Measurements from ENCODE around the gene TGFBR3.
A peak's percentile ranks its signal among the peaks of the same experiment; 100 is the strongest.

TGFBR3 gene

GRCh38 chr1:91783423-91784170 lies 102.4 kb downstream of the TGFBR3 start:
- DNase-seq (ENCODE audit: low read depth in 1 of 2, low spot score in 1 of 2), result no peak
- in situ Hi-C loops (cut with HindIII; ENCODE audit: low pct_unique_long_range_greater_than_20kb, low sequenced_read_pairs), result no loop called here

DNA sequence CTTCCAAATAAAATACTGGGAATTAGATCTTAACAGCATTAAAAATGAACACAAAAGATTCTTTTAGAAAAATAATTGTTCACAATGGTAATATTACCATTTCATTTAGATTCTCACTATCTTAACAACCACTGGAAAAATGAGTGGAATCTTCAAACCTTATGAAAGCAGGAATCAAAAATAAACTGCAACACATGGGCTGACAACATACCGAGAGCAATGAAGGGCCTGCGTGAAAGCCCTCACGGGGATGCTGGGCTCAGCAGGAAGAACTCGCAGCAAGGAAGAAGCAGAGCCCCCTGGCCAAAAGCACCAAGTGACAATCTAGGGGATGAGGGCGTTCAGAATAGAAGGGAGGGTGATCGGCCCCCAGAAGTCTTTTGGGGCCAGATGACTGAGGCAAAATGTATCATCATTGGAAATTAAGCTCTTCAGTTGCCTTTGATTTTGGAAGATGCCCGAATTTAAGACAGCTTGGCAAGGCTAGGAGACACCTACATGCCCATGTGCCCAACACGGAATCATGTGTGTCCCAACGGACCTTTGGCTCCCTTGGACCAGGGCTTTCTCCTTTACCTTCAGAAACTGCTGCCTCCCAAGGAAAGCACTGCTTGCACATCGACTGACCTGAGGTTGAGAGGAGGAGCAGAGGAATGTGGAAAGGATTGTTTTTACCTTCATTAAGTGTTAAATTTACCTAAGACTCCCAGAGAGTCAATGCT lies 103.9 kb downstream of the TGFBR3 start:
- in situ Hi-C loops (cut with HindIII; ENCODE audit: low pct_unique_long_range_greater_than_20kb, low sequenced_read_pairs), result no loop called here
- no peak for TF ChIP-seq JUND (IDR thresholded peaks at IDR 0.05; ENCODE audit: low read depth)

More at GRCh38 chr1:91783423-91784170, 102.4 kb downstream of the TGFBR3 start:
- TF ChIP-seq JUND (IDR thresholded peaks at IDR 0.05; ENCODE audit: low read depth), result no peak

DNA sequence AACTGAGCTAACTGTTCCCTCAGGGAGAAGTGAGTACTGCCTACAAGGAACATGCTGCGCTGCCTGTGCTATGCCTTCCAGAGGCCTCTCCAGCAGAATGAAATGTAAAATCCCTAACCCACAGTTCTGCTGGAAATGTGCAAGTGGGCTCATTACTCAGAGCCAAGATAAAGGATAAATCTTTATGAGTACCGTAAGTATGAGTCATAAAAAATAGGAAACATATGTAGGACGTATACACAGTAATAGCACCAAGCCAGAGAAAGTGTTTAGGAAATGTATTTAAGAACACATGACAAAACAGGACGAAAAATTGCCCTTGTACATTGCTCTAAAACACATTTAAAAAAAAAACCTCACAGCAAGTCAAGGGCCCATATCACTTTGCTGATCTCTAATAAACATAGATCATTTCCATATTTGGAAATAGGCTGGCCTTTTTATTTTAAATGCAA lies 104.6 kb downstream of the TGFBR3 start:
- no peak for DNase-seq (ENCODE audit: low read depth in 1 of 2, low spot score in 1 of 2)
- in situ Hi-C loops (cut with HindIII; ENCODE audit: low pct_unique_long_range_greater_than_20kb, low sequenced_read_pairs), result no loop called here
- no peak for TF ChIP-seq JUND (IDR thresholded peaks at IDR 0.05; ENCODE audit: low read depth)

More for the DNA sequence above, 103.9 kb downstream of the TGFBR3 start:
- no peak for DNase-seq (ENCODE audit: low read depth in 1 of 2, low spot score in 1 of 2)

DNA sequence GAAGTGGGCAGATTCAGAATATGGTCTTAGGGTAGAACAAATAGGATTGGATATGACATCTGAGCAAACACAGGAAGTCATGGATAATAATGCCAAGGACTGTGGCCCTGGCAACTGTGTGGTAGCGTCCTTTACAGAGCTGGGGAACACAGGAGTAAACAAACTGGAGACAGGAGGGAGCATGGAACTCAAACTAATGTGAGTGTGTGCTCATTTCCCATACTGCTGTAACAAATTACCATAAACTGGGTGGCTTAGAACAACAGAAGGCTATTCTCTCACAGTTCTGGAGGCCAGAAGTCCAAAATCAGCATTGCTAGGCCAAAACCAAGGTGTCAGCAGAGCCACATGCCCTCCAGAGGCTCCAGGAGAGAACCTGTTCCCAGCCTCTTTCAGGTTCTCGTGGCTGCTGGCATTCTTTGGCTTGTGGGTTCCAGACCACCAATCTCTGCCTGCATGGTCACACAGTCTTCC lies 106.4 kb downstream of the TGFBR3 start:
- TF ChIP-seq JUND (IDR thresholded peaks at IDR 0.05; ENCODE audit: low read depth), result no peak
- in situ Hi-C loops (cut with HindIII; ENCODE audit: low pct_unique_long_range_greater_than_20kb, low sequenced_read_pairs), result no loop called here
- DNase-seq (ENCODE audit: low read depth in 1 of 2, low spot score in 1 of 2), result no peak

DNA sequence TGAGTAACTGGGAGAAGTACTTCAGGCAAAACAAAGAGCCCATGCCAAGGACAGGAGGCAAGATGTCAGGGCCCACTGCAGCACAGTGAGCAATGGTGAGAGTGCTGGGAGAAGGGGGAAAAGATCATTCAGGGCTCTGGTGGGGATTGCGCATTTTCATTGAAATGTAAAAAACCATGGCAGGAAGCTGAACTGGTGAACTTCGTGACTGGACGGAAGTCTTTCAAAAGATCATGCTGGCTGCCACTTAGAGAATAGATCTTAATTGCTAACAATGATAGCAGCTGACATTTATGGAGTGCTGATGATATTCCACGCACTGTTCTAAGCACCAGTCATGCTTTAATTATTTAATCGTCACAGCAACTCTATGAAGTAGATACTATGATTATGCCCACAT lies 107.0 kb downstream of the TGFBR3 start:
- in situ Hi-C loops (cut with HindIII; ENCODE audit: low pct_unique_long_range_greater_than_20kb, low sequenced_read_pairs), result no loop called here
- no peak for TF ChIP-seq JUND (IDR thresholded peaks at IDR 0.05; ENCODE audit: low read depth)

DNA sequence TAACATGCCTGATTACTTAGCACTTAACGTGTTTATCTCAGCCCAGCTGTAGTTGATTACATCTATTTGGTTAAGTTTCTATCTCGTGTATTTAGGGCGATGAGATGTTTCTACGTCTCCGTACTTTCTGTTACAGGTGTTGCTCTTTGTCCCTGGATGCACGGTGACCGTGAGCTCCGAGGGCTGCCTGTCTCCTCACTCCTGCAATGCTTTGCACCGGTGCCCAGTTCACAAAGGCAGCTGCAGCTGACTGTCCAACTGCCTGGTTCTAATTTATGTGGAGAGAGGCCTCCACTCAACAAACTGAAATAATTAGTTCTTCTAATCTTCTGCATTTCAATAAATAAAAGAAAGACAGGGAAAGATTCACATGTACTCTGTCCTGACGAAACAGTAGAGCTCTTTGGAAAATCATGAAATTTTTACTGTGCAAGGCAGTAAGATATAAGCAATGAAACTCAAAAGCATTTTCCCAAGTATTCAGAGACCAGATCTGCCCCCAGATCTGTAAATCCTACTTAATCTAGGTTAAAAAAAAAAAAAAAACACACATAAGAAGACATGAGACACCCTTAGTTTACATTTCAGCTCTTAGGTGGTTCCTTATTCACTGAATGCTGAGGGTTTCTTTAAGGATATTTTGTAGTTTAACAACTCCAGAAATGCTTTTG lies 108.2 kb downstream of the TGFBR3 start:
- TF ChIP-seq JUND (IDR thresholded peaks at IDR 0.05; ENCODE audit: low read depth), result no peak
- peak in 1 of 2 experiments; percentile 73 for DNase-seq (ENCODE audit: low read depth in 1 of 2, low spot score in 1 of 2)
- in situ Hi-C loops (cut with HindIII; ENCODE audit: low pct_unique_long_range_greater_than_20kb, low sequenced_read_pairs), result no loop called here

More for the DNA sequence above, 107.0 kb downstream of the TGFBR3 start:
- DNase-seq (ENCODE audit: low read depth in 1 of 2, low spot score in 1 of 2), result no peak

DNA sequence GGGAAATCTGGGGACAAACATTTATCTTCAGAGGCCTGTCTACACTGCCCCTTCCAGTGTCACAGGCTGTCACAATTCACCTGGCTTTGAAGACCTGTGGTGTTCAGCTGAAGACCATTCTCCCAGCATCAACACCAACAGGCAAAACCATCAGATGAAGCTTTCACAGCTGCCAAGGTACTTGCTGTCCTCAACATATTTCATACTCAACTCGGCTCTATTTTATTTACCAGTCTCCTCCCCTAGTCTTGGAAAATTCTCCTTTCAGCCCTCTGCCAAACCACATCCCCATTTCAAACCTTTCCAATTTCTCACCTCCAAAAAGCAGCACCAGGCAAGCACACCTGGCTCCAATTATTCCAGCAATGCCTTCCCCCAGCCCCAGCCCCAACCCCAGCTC lies 108.8 kb downstream of the TGFBR3 start:
- no peak for DNase-seq (ENCODE audit: low read depth in 1 of 2, low spot score in 1 of 2)
- in situ Hi-C loops (cut with HindIII; ENCODE audit: low pct_unique_long_range_greater_than_20kb, low sequenced_read_pairs), result no loop called here
- TF ChIP-seq JUND (IDR thresholded peaks at IDR 0.05; ENCODE audit: low read depth), result no peak

DNA sequence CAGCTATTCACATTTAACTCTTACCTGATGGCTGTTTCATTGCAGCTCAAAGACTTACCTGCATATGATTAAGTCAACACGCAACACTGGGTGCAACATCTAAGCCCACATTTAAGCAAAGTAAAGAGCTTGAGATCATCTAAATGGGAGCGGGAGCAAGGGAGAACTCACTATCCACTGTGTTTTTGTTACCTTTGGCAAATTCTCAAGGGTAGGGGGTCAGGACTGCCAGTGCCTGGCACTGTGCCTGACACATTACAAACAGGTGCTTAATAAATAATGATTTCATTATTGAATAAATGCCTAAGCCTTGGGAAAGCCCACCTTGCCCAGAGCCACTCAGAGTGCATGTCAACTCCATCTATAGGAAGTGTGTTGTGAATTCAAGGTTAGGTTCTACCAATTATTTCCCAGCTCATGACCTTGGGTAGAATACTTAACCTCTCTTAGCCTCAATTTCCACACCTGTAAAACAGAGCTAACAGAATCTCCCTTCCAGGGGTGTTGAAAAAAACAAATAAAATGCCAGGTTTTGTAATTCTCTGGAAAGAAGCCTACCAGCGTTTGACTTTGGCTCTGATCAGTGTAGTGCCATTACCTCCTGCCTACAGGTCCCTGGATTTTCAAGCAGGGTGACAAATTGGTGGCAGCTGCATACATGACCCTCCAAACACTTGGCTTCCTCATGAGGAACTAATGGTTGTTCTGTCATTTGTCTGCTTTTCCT lies 109.7 kb downstream of the TGFBR3 start:
- TF ChIP-seq JUND (IDR thresholded peaks at IDR 0.05; ENCODE audit: low read depth), result no peak
- no peak for DNase-seq (ENCODE audit: low read depth in 1 of 2, low spot score in 1 of 2)
- in situ Hi-C loops (cut with HindIII; ENCODE audit: low pct_unique_long_range_greater_than_20kb, low sequenced_read_pairs), result no loop called here

- in situ Hi-C loops (cut with HindIII; ENCODE audit: low pct_unique_long_range_greater_than_20kb, low sequenced_read_pairs), result no loop called here
- TF ChIP-seq JUND (IDR thresholded peaks at IDR 0.05; ENCODE audit: low read depth), result no peak
- no peak for DNase-seq (ENCODE audit: low read depth in 1 of 2, low spot score in 1 of 2)
Measured at GRCh38 chr1:91775227-91775626, 110.7 kb downstream of the TGFBR3 start.

DNA sequence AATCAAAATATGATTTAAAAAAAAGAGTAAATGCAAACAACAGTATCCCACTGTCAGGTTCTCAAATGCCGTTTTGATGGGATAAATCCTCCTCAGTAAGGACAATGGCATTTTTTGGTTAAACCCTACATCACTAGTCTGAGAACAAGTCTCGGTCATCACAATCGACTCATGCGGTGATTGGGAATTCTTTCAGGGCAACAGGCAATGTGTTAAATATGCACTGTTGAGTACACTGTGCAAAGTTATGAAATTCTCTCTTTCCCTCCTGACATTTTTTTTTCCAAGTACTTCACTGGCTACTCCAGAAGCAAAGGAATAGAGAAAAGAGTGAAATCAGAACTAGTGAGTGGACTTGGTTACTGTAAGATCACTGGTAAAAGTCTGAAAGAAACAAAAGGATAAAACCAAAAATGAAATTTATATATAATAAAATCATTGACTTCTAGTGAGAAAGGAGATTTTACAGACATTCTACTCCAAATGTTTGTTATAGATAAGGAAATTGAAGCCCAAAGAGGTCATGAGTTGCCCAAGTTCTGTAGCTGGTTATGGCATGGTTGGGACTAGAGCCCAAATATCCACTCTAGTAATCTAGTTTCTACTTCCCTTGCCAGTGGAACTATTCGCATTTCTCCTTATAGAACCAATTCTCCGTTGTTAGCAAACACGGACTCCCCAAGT lies 111.3 kb downstream of the TGFBR3 start:
- in situ Hi-C loops (cut with HindIII; ENCODE audit: low pct_unique_long_range_greater_than_20kb, low sequenced_read_pairs), result no loop called here
- TF ChIP-seq JUND (IDR thresholded peaks at IDR 0.05; ENCODE audit: low read depth), result no peak
- DNase-seq (ENCODE audit: low read depth in 1 of 2, low spot score in 1 of 2), result no peak

- TF ChIP-seq JUND (IDR thresholded peaks at IDR 0.05; ENCODE audit: low read depth), result no peak
- DNase-seq (ENCODE audit: low read depth in 1 of 2, low spot score in 1 of 2), result no peak
- in situ Hi-C loops (cut with HindIII; ENCODE audit: low pct_unique_long_range_greater_than_20kb, low sequenced_read_pairs), result no loop called here
Measured at GRCh38 chr1:91771717-91772116, 114.2 kb downstream of the TGFBR3 start.

Measured in T47D (cell line).